Measurements from ENCODE around the gene ONECUT1. TPM values are rescaled to one million over a fixed set of nuclear protein-coding genes. Genes with fewer than 3 reads are reported as not detected.

ONECUT1 gene
- total RNA-seq, 1 donor from 2014 or later = 0.69 TPM

GRCh38 chr15:52808996-52809395 is 18.9 kb upstream of the ONECUT1 start:
- no peak overlapping the region for H3K27ac Mint-ChIP-seq (ENCODE audit: unreplicated experiment)
- TF ChIP-seq CTCF (IDR thresholded peaks at IDR 0.05; ENCODE audit: unreplicated experiment) = no peak
- no peak overlapping the region for H3K4me3 Mint-ChIP-seq (ENCODE audit: unreplicated experiment)
- H3K4me1 Mint-ChIP-seq (ENCODE audit: unreplicated experiment) = peaks cover 8% of the 10 kb centered on the region
- H3K36me3 Mint-ChIP-seq (ENCODE audit: low read depth, unreplicated experiment) = no peaks in the 10 kb centered on the region
- no peaks in the 10 kb centered on the region for H3K9me3 Mint-ChIP-seq (ENCODE audit: unreplicated experiment)
- DNase-seq (ENCODE audit: low spot score) = no peak
- no peaks in the 10 kb centered on the region for H3K27me3 Mint-ChIP-seq (ENCODE audit: unreplicated experiment)

GRCh38 chr15:52808441-52808840 is 18.3 kb upstream of the ONECUT1 start:
- peaks cover 9% of the 10 kb centered on the region for H3K4me1 Mint-ChIP-seq (ENCODE audit: unreplicated experiment)
- H3K9me3 Mint-ChIP-seq (ENCODE audit: unreplicated experiment) = no peaks in the 10 kb centered on the region
- DNase-seq (ENCODE audit: low spot score) = no peak
- H3K36me3 Mint-ChIP-seq (ENCODE audit: low read depth, unreplicated experiment) = no peaks in the 10 kb centered on the region
- H3K27ac Mint-ChIP-seq (ENCODE audit: unreplicated experiment) = no peak overlapping the region
- H3K27me3 Mint-ChIP-seq (ENCODE audit: unreplicated experiment) = peaks cover 3% of the 10 kb centered on the region
- TF ChIP-seq CTCF (IDR thresholded peaks at IDR 0.05; ENCODE audit: unreplicated experiment) = no peak
- H3K4me3 Mint-ChIP-seq (ENCODE audit: unreplicated experiment) = no peak overlapping the region

- Mint-ChIP-seq H3K4me3 (ENCODE audit: unreplicated experiment) (no peak overlapping the region), H3K4me1 (ENCODE audit: unreplicated experiment) (peaks cover 14% of the 10 kb centered on the region)
Measured at GRCh38 chr15:52806284-52806655, 16.1 kb upstream of the ONECUT1 start.

GRCh38 chr15:52805351-52806283 is 15.5 kb upstream of the ONECUT1 start:
- Mint-ChIP-seq H3K27ac (ENCODE audit: unreplicated experiment) (no peak overlapping the region), H3K4me1 (ENCODE audit: unreplicated experiment) (peaks cover 14% of the 10 kb centered on the region), H3K27me3 (ENCODE audit: unreplicated experiment) (peaks cover 11% of the 10 kb centered on the region), H3K4me3 (ENCODE audit: unreplicated experiment) (no peak overlapping the region), H3K36me3 (ENCODE audit: low read depth, unreplicated experiment) (no peaks in the 10 kb centered on the region), H3K9me3 (ENCODE audit: unreplicated experiment) (no peaks in the 10 kb centered on the region)
- peak; percentile 23 for DNase-seq (ENCODE audit: low spot score)
- no peak for TF ChIP-seq CTCF (IDR thresholded peaks at IDR 0.05; ENCODE audit: unreplicated experiment)

More at GRCh38 chr15:52806284-52806655, 16.1 kb upstream of the ONECUT1 start:
- H3K27ac Mint-ChIP-seq (ENCODE audit: unreplicated experiment) = no peak overlapping the region
- no peak for TF ChIP-seq CTCF (IDR thresholded peaks at IDR 0.05; ENCODE audit: unreplicated experiment)
- no peaks in the 10 kb centered on the region for H3K9me3 Mint-ChIP-seq (ENCODE audit: unreplicated experiment)
- H3K36me3 Mint-ChIP-seq (ENCODE audit: low read depth, unreplicated experiment) = no peaks in the 10 kb centered on the region
- H3K27me3 Mint-ChIP-seq (ENCODE audit: unreplicated experiment) = peaks cover 11% of the 10 kb centered on the region
- DNase-seq (ENCODE audit: low spot score) = no peak

- Mint-ChIP-seq H3K9me3 (ENCODE audit: unreplicated experiment) (no peaks in the 10 kb centered on the region), H3K4me3 (ENCODE audit: unreplicated experiment) (peak overlapping the region; percentile 1), H3K27me3 (ENCODE audit: unreplicated experiment) (peaks cover 12% of the 10 kb centered on the region), H3K36me3 (ENCODE audit: low read depth, unreplicated experiment) (no peaks in the 10 kb centered on the region), H3K4me1 (ENCODE audit: unreplicated experiment) (peaks cover 22% of the 10 kb centered on the region), H3K27ac (ENCODE audit: unreplicated experiment) (no peak overlapping the region)
- no peak for TF ChIP-seq CTCF (IDR thresholded peaks at IDR 0.05; ENCODE audit: unreplicated experiment)
- DNase-seq (ENCODE audit: low spot score) = peak; percentile 13
Measured at GRCh38 chr15:52804526-52805081, 14.5 kb upstream of the ONECUT1 start.

Data from endothelial cell (in vitro differentiated cells).